ENCODE results near the gene PEX14.
A peak's percentile ranks its signal among the peaks of the same experiment; 100 is the strongest.

The PEX14 gene

GRCh38 chr1:10430216-10431069 lies 44.3 kb upstream of the PEX14 start, which contains the start of gene CENPS:
Gene CENPS (plus strand): TSS chr1:10430433. CDS start chr1:10430518, 85 bp downstream.
- peak; percentile 91 for ATAC-seq
- TF ChIP-seq PPARA (CRISPR knock-in tag; IDR thresholded peaks at IDR 0.05; ENCODE audit: borderline replicate concordance) (no peak), ESRRG (CRISPR knock-in tag; IDR thresholded peaks at IDR 0.05) (0 out of 2 replicates have a peak, but pooled peaks have one; percentile 41)

DNA sequence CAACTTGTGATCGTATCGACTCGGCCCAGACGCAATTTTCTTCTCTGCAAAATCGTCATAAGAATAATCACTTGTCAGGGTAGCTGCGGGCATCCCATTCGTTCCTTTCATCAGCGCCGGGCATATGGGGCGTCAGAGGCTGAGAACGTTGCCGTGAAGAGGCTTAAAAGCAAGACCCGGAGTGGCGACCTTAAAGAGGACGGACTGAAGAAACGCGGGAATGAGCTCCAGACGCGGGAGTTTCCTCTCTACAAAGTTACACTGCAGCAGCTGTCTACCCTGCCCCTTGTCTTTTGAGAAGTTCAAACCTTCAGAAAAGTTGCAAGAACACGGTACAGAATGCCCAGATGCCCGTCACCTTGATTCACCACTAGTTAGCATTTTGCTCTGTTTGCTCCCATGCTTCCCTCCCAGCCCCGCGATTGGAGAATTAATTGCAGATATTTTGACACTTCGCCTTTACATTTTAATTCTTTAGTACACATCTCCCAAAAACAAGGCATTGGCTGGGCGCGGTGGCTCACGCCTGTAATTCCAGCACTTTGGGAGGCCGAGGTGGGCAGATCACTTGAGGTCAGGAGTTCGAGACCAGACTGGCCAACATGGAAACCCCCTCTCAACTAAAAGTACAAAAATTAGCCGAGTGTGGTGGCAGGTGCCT lies 43.5 kb upstream of the PEX14 start:
- ATAC-seq = peak; percentile 20
- TF ChIP-seq SNAI2 (CRISPR knock-in tag; IDR thresholded peaks at IDR 0.05) (no peak), ESRRG (CRISPR knock-in tag; IDR thresholded peaks at IDR 0.05) (no peak), CSDC2 (CRISPR knock-in tag; IDR thresholded peaks at IDR 0.05) (no peak), ZNF8 (CRISPR knock-in tag; IDR thresholded peaks at IDR 0.05) (no peak), CREB5 (CRISPR knock-in tag; IDR thresholded peaks at IDR 0.05; ENCODE audit: low read depth) (no peak), ZC3H10 (CRISPR knock-in tag; IDR thresholded peaks at IDR 0.05) (no peak), ARNTL (CRISPR knock-in tag; IDR thresholded peaks at IDR 0.05; ENCODE audit: borderline replicate concordance, low read depth) (no peak), OSR1 (CRISPR knock-in tag; IDR thresholded peaks at IDR 0.05) (no peak), ZNF70 (CRISPR knock-in tag; IDR thresholded peaks at IDR 0.05) (no peak), PPARA (CRISPR knock-in tag; IDR thresholded peaks at IDR 0.05; ENCODE audit: borderline replicate concordance) (no peak), ZFP3 (CRISPR knock-in tag; IDR thresholded peaks at IDR 0.05) (no peak), ZFP30 (CRISPR knock-in tag; IDR thresholded peaks at IDR 0.05) (no peak), PATZ1 (CRISPR knock-in tag; IDR thresholded peaks at IDR 0.05; ENCODE audit: borderline replicate concordance) (no peak), BACH2 (CRISPR knock-in tag; IDR thresholded peaks at IDR 0.05; ENCODE audit: borderline replicate concordance) (no peak), ISL1 (CRISPR knock-in tag; IDR thresholded peaks at IDR 0.05) (no peak), GLIS3 (CRISPR knock-in tag; IDR thresholded peaks at IDR 0.05) (no peak), ZNF565 (CRISPR knock-in tag; conservative IDR thresholded peaks at IDR 0.05; ENCODE audit: low read depth) (no peak)
- TF ChIP-seq, protein P1, sequence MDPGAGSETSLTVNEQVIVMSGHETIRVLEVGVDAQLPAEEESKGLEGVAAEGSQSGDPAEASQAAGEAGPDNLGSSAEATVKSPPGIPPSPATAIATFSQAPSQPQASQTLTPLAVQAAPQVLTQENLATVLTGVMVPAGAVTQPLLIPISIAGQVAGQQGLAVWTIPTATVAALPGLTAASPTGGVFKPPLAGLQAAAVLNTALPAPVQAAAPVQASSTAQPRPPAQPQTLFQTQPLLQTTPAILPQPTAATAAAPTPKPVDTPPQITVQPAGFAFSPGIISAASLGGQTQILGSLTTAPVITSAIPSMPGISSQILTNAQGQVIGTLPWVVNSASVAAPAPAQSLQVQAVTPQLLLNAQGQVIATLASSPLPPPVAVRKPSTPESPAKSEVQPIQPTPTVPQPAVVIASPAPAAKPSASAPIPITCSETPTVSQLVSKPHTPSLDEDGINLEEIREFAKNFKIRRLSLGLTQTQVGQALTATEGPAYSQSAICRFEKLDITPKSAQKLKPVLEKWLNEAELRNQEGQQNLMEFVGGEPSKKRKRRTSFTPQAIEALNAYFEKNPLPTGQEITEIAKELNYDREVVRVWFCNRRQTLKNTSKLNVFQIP (CRISPR knock-in tag; IDR thresholded peaks at IDR 0.05; ENCODE audit: borderline replicate concordance, low read depth) = no peak
- TF ChIP-seq, protein P2, sequence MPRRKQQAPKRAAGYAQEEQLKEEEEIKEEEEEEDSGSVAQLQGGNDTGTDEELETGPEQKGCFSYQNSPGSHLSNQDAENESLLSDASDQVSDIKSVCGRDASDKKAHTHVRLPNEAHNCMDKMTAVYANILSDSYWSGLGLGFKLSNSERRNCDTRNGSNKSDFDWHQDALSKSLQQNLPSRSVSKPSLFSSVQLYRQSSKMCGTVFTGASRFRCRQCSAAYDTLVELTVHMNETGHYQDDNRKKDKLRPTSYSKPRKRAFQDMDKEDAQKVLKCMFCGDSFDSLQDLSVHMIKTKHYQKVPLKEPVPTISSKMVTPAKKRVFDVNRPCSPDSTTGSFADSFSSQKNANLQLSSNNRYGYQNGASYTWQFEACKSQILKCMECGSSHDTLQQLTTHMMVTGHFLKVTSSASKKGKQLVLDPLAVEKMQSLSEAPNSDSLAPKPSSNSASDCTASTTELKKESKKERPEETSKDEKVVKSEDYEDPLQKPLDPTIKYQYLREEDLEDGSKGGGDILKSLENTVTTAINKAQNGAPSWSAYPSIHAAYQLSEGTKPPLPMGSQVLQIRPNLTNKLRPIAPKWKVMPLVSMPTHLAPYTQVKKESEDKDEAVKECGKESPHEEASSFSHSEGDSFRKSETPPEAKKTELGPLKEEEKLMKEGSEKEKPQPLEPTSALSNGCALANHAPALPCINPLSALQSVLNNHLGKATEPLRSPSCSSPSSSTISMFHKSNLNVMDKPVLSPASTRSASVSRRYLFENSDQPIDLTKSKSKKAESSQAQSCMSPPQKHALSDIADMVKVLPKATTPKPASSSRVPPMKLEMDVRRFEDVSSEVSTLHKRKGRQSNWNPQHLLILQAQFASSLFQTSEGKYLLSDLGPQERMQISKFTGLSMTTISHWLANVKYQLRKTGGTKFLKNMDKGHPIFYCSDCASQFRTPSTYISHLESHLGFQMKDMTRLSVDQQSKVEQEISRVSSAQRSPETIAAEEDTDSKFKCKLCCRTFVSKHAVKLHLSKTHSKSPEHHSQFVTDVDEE (CRISPR knock-in tag; IDR thresholded peaks at IDR 0.05) = no peak

GRCh38 chr1:10432910-10433700 lies 41.6 kb upstream of the PEX14 start:
- ATAC-seq = no peak
- no peak for TF ChIP-seq ZNF70 (CRISPR knock-in tag; IDR thresholded peaks at IDR 0.05)
- TF ChIP-seq ARNTL (CRISPR knock-in tag; IDR thresholded peaks at IDR 0.05; ENCODE audit: borderline replicate concordance, low read depth) = no peak
- TF ChIP-seq ZNF8 (CRISPR knock-in tag; IDR thresholded peaks at IDR 0.05) = no peak

Measured in SK-N-SH treated with all-trans-retinoic acid at 6 μM for 48 hours (cell line).